GM10248 (cell line): Measurements from ENCODE around the gene DSCAML1.

Source experiments
- CTCF ChIA-PET: fragments of 300-600 bp; sonication (Branson Sonifier 250); formaldehyde crosslinking; extraction: SDS; loops from one replicate; lab custom pipeline; 2021; ENCODE audit warnings: antibody characterized with exemption; lab: Yijun Ruan, JAX
- POLR2A ChIA-PET: fragments of 350-650 bp; sonication (Branson Sonifier 250); formaldehyde crosslinking; extraction: SDS; loops from one replicate; lab custom pipeline; 2020; ENCODE audit warnings: antibody characterized with exemption; lab: Yijun Ruan, JAX
- DNase-seq: peaks from one replicate; pipeline ENCODE4 v3.0.0; 2012; ENCODE audit errors: extremely low spot score
- CTCF ChIP-seq: IDR thresholded peaks from 2 replicates; pipeline ENCODE4 v1.5.1; 2012; ENCODE audit warnings: mild to moderate bottlenecking, low read depth; ENCODE audit errors: extremely low read depth, missing control alignments, control extremely low read depth

Gene DSCAML1

GRCh38 chr11:117437041-117437790 is 359.8 kb downstream of the DSCAML1 start:
- ChIA-PET POLR2A (no interaction called here), CTCF (interaction anchor here (1.9 to 2.2 kb wide), 2 partner anchors 11 kb away, joined by 11 to 17 read pairs; no protein-coding TSS in a partner anchor)
- no peak for TF ChIP-seq CTCF
- DNase-seq, result no peak

- no peak for TF ChIP-seq CTCF
- CTCF ChIA-PET, result interaction anchor here (1.0 to 2.2 kb wide), 2 partner anchors 9 to 11 kb away, joined by 3 to 17 read pairs; no protein-coding TSS in a partner anchor
- POLR2A ChIA-PET, result no interaction called here
- no peak for DNase-seq
Measured at GRCh38 chr11:117435326-117435725, 361.7 kb downstream of the DSCAML1 start.

- DNase-seq, result no peak
- POLR2A ChIA-PET, result no interaction called here
- no peak for TF ChIP-seq CTCF
- CTCF ChIA-PET, result no interaction called here
Measured at GRCh38 chr11:117434481-117434880, 362.5 kb downstream of the DSCAML1 start.

GRCh38 chr11:117433717-117434116 is 363.3 kb downstream of the DSCAML1 start:
- POLR2A ChIA-PET, result no interaction called here
- CTCF ChIA-PET, result no interaction called here
- TF ChIP-seq CTCF, result no peak
- DNase-seq, result no peak

- TF ChIP-seq CTCF, result no peak
- no peak for DNase-seq
- ChIA-PET POLR2A (no interaction called here), CTCF (no interaction called here)
Measured at GRCh38 chr11:117431436-117431835, 365.6 kb downstream of the DSCAML1 start.

- no peak for TF ChIP-seq CTCF
- DNase-seq, result no peak
- ChIA-PET POLR2A (no interaction called here), CTCF (interaction anchor here (1.5 to 1.7 kb wide), 2 partner anchors 20 to 516 kb away, joined by 4 to 5 read pairs; no protein-coding TSS in a partner anchor)
Measured at GRCh38 chr11:117430293-117430955, 366.6 kb downstream of the DSCAML1 start.
